ENCODE data around the gene EIF1AY. TPM values are rescaled to one million over a fixed set of nuclear protein-coding genes. Genes with fewer than 3 reads are reported as not detected.

EIF1AY gene
- total and polyA plus RNA-seq, 2 donors (not counting 1 experiment from before 2014, with no cell fraction given), result 30.5 TPM; not detected in 1

- no peak for ATAC-seq (ENCODE audit: low read depth)
- H3K79me2 ChIP-seq (ENCODE audit: control insufficient read depth, insufficient read depth, low read length), result no peaks in the 10 kb centered on the region
Measured at GRCh38 chrY:20578206-20578605, 2.6 kb downstream of the EIF1AY start.

GRCh38 chrY:20581687-20582086 is 6.1 kb downstream of the EIF1AY start:
- Histone ChIP-seq H3K27ac (ENCODE audit: low read length in 2 of 2) (no peak overlapping the region), H3K79me2 (ENCODE audit: control insufficient read depth, insufficient read depth, low read length) (no peaks in the 10 kb centered on the region), H3K4me3 (ENCODE audit: control extremely low read depth in 1 of 5, extremely low read depth in 1 of 5, insufficient read depth in 1 of 5, low read depth in 2 of 5, low read length in 4 of 5) (no peak overlapping the region), H2AFZ (ENCODE audit: insufficient read depth, low read depth, low read length, poor library complexity, severe bottlenecking) (no peak overlapping the region), H4K20me1 (ENCODE audit: control insufficient read depth, insufficient read depth, low read length, poor library complexity, severe bottlenecking) (no peaks in the 10 kb centered on the region), H3K27me3 (replicated peaks in 1 of 4; ENCODE audit: control extremely low read depth in 1 of 4, control insufficient read depth in 3 of 4, insufficient read depth in 4 of 4, low read length in 3 of 4) (no peaks in the 10 kb centered on the region), H3K9me3 (ENCODE audit: control extremely low read depth in 1 of 3, control insufficient read depth in 2 of 3, insufficient read depth in 1 of 3, low read length in 2 of 3) (no peaks in the 10 kb centered on the region), H3K4me2 (replicated peaks; ENCODE audit: low read depth, low read length, poor library complexity, severe bottlenecking) (no peak overlapping the region), H3K9ac (ENCODE audit: low read length) (no peak overlapping the region), H3K4me1 (ENCODE audit: control insufficient read depth in 2 of 2, insufficient read depth in 2 of 2, low read length in 2 of 2) (peaks cover 0 to 13% of the 10 kb centered on the region in 2 donors), H3K36me3 (replicated peaks in 1 of 2; ENCODE audit: control extremely low read depth in 1 of 2, control insufficient read depth in 1 of 2, extremely low read depth in 1 of 2, insufficient read depth in 2 of 2, low read length in 1 of 2) (peaks cover 0 to 25% of the 10 kb centered on the region in 2 experiments)
- ATAC-seq (ENCODE audit: low read depth) (no peak), DNase-seq (no peak)
- CTCF ChIA-PET, result interaction anchor here (0.6 to 1.8 kb wide), 2 partner anchors 158 to 451 kb away, joined by 4 read pairs; no protein-coding TSS in a partner anchor
- Mint-ChIP-seq H3K9me3 (ENCODE audit: insufficient read depth) (no peaks in the 10 kb centered on the region), H3K4me1 (peaks cover 17% of the 10 kb centered on the region), H3K4me3 (no peak overlapping the region), H3K27me3 (no peaks in the 10 kb centered on the region), H3K27ac (no peak overlapping the region)
- POLR2A ChIA-PET, result no interaction called here
- TF ChIP-seq EZH2 (IDR thresholded peaks at IDR 0.05; ENCODE audit: borderline replicate concordance, insufficient read depth, low read depth, low read length, poor library complexity, severe bottlenecking) (no peak), CTCF (IDR thresholded peaks at IDR 0.05) (no peak)
- intact Hi-C loops (cut with micrococcal nuclease), result no loop called here
- WGBS (ENCODE audit: insufficient coverage), result no CpG with 5 or more reads among the region's 3 CpGs

More at GRCh38 chrY:20578206-20578605, 2.6 kb downstream of the EIF1AY start:
- intact Hi-C loops (cut with micrococcal nuclease), result loop anchor here (5.0 to 10.0 kb wide), 3 partner anchors 684 to 1011 kb away; partner anchors contain the start of gene KDM5D
- H3K27ac ChIP-seq (ENCODE audit: low read length in 2 of 2), result no peak overlapping the region
- POLR2A ChIA-PET, result no interaction called here
- Mint-ChIP-seq H3K4me3 (peak overlapping the region; percentile 60), H3K9me3 (ENCODE audit: insufficient read depth) (no peaks in the 10 kb centered on the region), H3K27ac (peak overlapping the region; percentile 13), H3K4me1 (peaks cover 29% of the 10 kb centered on the region), H3K27me3 (no peaks in the 10 kb centered on the region)
- H4K20me1 ChIP-seq (ENCODE audit: control insufficient read depth, insufficient read depth, low read length, poor library complexity, severe bottlenecking), result no peaks in the 10 kb centered on the region
- no peaks in the 10 kb centered on the region for H3K9me3 ChIP-seq (ENCODE audit: control extremely low read depth in 1 of 3, control insufficient read depth in 2 of 3, insufficient read depth in 1 of 3, low read length in 2 of 3)
- no peak for DNase-seq
- 80% methylated on average over 1 of the region's 3 CpGs for whole genome bisulfite sequencing (ENCODE audit: insufficient coverage)
- no peak overlapping the region for H3K9ac ChIP-seq (ENCODE audit: low read length)
- no peaks in the 10 kb centered on the region for H3K27me3 ChIP-seq (replicated peaks in 1 of 4; ENCODE audit: control extremely low read depth in 1 of 4, control insufficient read depth in 3 of 4, insufficient read depth in 4 of 4, low read length in 3 of 4)
- peaks cover 0 to 18% of the 10 kb centered on the region in 2 experiments for H3K36me3 ChIP-seq (replicated peaks in 1 of 2; ENCODE audit: control extremely low read depth in 1 of 2, control insufficient read depth in 1 of 2, extremely low read depth in 1 of 2, insufficient read depth in 2 of 2, low read length in 1 of 2)
- CTCF ChIA-PET, result no interaction called here
- H3K4me1 ChIP-seq (ENCODE audit: control insufficient read depth in 2 of 2, insufficient read depth in 2 of 2, low read length in 2 of 2), result peaks cover 0 to 15% of the 10 kb centered on the region in 2 donors
- no peak overlapping the region for H3K4me2 ChIP-seq (replicated peaks; ENCODE audit: low read depth, low read length, poor library complexity, severe bottlenecking)
- H2AFZ ChIP-seq (ENCODE audit: insufficient read depth, low read depth, low read length, poor library complexity, severe bottlenecking), result no peak overlapping the region
- TF ChIP-seq CTCF (IDR thresholded peaks at IDR 0.05) (no peak), EZH2 (IDR thresholded peaks at IDR 0.05; ENCODE audit: borderline replicate concordance, insufficient read depth, low read depth, low read length, poor library complexity, severe bottlenecking) (no peak)
- H3K4me3 ChIP-seq (ENCODE audit: control extremely low read depth in 1 of 5, extremely low read depth in 1 of 5, insufficient read depth in 1 of 5, low read depth in 2 of 5, low read length in 4 of 5), result no peak overlapping the region
